ENCODE measurements around the gene ADH7.

DNA sequence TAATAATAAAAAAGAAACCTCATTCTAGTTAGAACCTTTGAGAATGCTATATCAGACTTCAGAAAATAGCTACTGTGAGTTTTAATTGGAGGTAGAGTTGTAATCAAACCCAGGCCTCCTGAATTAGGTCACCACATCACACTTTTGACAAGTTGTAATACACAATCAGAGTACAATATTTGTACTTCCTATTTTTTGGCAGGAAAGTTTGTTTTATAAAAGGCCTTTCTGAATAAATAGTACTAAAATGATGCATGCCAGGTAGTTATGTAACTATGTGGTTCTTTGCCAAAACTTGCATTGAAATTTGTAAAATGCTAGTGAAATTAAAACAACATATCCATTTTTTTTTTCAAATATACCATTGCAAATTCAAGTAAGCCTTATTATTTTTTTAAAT, 26.8 kb downstream of the ADH7 start:
- TF ChIP-seq, protein P1, sequence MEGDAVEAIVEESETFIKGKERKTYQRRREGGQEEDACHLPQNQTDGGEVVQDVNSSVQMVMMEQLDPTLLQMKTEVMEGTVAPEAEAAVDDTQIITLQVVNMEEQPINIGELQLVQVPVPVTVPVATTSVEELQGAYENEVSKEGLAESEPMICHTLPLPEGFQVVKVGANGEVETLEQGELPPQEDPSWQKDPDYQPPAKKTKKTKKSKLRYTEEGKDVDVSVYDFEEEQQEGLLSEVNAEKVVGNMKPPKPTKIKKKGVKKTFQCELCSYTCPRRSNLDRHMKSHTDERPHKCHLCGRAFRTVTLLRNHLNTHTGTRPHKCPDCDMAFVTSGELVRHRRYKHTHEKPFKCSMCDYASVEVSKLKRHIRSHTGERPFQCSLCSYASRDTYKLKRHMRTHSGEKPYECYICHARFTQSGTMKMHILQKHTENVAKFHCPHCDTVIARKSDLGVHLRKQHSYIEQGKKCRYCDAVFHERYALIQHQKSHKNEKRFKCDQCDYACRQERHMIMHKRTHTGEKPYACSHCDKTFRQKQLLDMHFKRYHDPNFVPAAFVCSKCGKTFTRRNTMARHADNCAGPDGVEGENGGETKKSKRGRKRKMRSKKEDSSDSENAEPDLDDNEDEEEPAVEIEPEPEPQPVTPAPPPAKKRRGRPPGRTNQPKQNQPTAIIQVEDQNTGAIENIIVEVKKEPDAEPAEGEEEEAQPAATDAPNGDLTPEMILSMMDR (conservative IDR thresholded peaks at IDR 0.05; ENCODE audit: low read depth in 2 of 2): no peak
- TF ChIP-seq EZH2phosphoT487 (IDR thresholded peaks at IDR 0.05; ENCODE audit: unreplicated experiment) (no peak), REST (IDR thresholded peaks at IDR 0.05; ENCODE audit: unreplicated experiment) (no peak), POLR2AphosphoS5 (IDR thresholded peaks at IDR 0.05; ENCODE audit: low read depth) (no peak), ZNF462 (CRISPR knock-in tag; IDR thresholded peaks at IDR 0.05) (no peak), EZH2 (IDR thresholded peaks at IDR 0.05; ENCODE audit: low read depth, unreplicated experiment) (no peak), STAT1 (IDR thresholded peaks at IDR 0.05; ENCODE audit: unreplicated experiment) (no peak), ZNF114 (CRISPR knock-in tag; IDR thresholded peaks at IDR 0.05) (no peak), JUNB (IDR thresholded peaks at IDR 0.05; ENCODE audit: unreplicated experiment) (no peak), CREB1 (CRISPR knock-in tag; IDR thresholded peaks at IDR 0.05; ENCODE audit: low read depth) (no peak), NANOG (IDR thresholded peaks at IDR 0.05; ENCODE audit: borderline replicate concordance) (no peak)
- TF ChIP-seq, protein P2, sequence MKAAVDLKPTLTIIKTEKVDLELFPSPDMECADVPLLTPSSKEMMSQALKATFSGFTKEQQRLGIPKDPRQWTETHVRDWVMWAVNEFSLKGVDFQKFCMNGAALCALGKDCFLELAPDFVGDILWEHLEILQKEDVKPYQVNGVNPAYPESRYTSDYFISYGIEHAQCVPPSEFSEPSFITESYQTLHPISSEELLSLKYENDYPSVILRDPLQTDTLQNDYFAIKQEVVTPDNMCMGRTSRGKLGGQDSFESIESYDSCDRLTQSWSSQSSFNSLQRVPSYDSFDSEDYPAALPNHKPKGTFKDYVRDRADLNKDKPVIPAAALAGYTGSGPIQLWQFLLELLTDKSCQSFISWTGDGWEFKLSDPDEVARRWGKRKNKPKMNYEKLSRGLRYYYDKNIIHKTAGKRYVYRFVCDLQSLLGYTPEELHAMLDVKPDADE (IDR thresholded peaks at IDR 0.05): no peak
